GM15510 (cell line): ENCODE data around the gene CCDC97.

ENCODE experiments used
- POLR2A ChIP-seq: IDR thresholded peaks from 3 replicates; pipeline ENCODE4 v1.6.1; 2011; ENCODE audit warnings: borderline replicate concordance; ENCODE audit not compliant: insufficient read length; ENCODE audit errors: extremely low read depth

CCDC97 gene

DNA sequence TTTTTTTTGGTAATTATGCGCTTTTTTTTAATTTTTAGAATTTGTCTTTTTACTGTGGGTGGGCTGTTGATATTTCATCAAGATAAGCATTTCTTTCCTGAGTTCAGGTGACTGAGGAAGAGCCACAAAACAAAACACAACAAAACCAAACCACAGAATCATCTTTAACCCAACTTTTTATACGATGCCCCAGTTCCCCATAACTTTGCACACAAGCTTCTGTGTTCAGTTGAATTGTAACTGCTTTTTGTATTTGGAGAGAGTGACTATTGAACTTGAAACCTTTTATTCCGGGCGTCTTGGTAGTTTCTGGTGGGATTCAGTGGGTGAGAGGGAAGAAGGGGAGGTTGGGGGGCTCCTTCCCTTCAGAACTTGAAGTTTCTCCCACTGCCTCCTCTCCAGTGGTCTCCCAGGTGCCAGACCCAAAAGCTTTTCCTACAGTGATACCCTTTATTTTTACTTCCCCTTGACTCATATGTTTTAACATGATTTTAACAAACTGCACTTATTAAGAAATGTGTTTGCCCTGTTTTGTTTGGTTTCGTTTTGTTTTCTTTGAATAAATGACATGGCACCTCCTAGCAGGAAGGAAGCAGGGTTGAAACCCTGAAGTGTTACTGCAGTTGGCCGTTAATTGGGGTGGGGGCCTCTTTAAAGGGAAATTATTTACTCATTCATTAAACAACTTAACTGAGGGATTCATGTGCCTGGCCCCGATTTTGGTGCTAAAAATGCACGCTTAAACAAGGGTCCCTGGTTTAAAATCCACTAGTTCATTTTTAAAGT is 2.7 kb upstream of the CCDC97 start:
- TF ChIP-seq POLR2A, result no peak

DNA sequence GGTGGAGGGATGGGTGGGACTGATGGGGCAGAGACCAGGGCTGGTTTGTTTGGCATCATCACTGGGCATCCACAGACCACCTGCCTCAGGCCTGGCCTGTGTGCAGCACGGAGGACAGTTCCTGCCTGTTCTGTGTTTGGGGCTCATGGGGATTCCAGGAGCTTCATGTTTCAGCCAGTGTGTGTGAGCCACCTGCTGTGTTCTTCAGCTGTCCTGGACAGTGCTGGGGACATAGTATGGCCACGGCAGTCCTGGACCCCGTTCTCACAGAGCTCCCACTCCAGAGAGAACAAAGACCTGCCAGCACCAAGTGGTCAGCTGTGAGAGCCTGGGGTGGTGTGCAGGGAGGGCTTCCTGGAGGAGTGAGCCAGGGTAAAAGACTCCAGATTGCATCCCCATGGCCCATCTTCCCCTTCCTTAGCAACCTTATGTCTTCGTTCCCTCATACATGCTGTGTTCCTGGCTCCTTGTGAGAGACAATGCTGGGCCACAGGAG is 2.0 kb upstream of the CCDC97 start:
- TF ChIP-seq POLR2A, result no peak

DNA sequence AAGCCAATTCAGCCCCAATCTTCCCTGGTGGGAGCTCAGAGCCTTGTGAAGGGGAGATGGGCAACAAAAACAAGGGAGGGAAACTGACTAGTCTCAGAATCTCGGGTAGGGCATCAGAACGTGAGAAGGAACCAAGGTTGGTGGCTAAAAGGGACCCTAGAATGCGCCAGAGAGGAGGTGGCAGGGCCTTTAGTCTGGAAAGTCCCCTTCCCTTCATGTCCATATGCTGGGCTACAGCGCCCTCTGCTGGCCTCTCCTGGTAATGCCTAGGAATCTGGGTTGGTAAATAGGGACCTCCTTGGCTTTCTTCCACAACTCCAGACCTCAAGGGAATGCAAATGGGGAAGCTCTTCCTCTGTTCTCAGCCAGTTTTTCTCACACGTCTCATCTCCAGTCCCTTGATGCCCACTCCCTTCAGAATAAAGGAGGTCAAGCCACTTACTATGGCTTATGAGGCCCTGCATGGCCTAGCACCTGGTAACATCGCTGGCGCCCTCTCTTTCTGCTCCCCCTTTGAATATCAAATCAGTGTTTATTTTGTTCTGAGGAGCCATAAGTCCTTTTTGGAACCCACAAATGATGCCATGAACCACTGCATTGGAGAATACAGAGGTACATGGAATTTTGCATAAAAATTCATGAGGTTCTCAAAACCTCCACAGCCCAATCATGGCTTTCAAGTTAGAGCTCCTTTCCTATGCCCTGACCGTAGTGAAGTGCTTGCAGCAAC is 1.4 kb upstream of the CCDC97 start:
- TF ChIP-seq POLR2A, result peak; percentile 32

DNA sequence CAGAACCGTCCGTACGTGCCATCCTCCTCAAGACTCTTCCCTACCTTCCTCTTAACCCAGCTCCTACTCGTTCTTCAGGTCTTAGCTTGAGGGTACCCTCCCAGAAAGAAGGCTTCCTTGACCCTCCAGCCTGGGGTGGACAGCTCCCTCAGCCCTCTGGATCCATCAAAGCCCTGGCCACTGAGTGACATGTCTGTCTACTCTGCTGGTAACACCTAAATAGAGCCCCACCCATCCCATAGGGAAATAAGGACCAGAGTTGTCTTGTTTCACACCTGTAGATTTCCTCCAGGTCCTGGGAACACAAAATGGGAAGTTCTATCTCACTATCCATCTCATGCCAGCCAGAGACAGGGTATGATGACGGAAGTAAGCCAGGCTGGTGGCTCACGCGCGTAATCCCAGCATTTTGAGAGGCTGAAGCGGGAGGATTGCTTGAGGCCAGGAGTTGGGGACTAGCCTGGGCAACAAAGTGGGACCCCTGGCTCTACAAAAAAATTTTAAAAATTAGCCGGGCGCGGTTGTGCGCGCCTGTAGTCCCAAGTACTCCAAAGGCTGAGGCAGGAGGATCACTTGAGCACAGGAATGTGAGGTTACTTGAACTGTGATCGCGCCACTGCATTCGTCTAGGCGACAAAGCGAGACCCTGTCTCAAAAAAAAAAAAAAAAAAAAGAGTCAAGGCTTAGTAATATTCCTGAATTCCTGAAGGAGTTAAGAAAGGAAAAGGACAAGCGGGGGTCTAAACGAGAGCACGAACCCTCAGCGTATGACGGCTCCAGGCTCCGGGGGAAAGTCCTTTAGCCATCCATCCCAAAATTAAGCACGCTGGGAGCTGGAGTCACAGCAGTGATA is 566 bp upstream of the CCDC97 start:
- no peak for TF ChIP-seq POLR2A

DNA sequence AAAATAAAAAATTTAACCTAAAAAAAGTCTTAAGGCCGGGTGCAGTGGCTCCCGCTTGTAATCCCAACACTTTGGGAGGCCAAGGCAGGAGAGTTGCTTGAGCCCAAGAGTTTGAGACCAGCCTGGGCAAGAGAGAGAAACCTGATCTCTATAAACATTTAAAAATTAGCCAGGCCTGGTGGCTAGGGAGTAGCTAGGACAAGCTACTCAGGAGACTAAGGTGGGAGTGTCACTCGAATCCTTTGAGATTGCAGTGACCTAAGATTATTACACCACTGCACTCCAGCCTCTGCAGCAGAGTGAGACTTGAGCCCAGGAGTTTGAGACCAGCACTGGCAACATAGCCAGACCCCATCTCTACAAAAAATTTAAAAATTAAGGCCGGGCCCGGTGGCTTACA is 1.1 kb downstream of the CCDC97 start:
- no peak for TF ChIP-seq POLR2A

DNA sequence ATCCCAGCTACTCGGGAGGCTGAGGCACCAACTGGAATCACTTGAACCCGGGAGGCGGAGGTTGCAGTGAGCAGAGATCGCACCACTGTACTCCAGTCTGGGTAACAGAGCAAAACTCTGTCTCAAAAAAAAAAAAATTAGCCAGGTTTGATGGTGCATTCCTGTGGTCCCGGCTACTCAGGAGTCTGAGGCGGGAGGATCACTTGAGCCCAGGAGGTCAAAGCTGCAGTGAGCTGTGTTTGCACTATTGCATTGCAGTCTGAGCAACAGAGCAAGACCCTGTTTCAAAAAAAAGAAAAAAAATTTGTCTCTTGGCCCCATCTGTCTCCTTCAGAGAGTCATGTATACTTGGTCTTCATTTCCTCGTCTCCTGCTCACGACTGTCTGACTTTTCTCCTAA is 1.6 kb downstream of the CCDC97 start:
- no peak for TF ChIP-seq POLR2A

DNA sequence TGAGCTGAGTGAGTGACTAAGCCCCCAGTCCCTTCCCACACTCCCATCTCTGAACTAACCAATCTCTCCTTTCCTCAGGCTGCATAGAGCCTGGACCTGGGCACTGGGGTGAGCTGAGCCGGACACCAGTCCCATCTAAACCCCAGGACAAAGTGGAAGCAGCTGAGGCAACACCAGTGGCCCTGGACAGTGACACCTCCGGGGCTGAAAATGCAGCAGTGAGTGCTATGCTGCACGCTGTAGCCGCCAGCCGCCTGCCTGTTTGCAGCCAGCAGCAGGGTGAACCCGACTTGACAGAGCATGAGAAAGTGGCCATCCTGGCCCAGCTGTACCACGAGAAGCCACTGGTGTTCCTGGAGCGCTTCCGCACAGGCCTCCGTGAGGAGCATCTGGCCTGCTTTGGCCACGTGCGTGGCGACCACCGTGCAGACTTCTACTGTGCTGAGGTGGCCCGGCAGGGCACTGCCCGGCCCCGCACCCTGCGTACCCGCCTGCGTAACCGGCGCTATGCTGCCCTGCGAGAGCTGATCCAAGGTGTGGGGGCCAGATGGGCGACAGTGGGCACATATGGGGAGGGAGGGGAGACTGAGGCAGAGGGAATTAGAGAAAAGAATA is 6.4 kb downstream of the CCDC97 start:
- no peak for TF ChIP-seq POLR2A

DNA sequence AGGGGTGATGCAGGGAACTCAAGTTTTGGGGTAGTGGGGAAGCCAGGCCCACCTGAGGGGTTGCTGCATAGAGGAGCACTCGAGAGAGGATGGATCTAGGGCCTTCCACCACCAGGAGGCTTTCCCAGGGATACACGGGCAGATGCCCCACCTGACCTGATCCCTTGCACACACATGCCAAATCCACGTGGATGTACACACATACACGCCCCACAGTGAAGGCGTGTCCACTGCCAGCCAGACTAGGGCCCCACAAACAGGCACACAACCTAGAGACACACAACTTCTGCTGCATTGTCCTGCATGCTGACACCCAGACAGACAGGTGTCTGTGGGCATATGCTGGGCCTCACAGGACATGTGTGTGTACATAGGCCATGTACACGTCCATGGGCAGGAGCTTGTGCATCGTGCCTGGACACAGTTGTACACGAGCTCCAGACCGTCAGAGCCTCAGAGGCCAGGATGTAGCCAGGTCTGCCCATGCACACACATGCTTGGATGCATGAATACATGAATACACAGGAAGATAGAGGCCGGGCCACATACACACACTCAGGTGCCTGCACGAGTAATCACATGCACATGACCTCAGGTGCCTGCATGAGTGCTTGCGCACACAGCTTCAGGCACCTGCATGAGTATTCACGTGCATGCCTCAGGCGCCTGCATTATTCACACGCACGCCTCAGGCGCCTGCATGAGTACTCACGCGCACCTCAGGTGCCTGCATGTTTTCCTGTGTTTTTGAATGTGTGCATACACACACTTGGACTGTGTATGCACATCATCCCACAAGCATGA is 8.9 kb downstream of the CCDC97 start:
- peak; percentile 25 for TF ChIP-seq POLR2A

DNA sequence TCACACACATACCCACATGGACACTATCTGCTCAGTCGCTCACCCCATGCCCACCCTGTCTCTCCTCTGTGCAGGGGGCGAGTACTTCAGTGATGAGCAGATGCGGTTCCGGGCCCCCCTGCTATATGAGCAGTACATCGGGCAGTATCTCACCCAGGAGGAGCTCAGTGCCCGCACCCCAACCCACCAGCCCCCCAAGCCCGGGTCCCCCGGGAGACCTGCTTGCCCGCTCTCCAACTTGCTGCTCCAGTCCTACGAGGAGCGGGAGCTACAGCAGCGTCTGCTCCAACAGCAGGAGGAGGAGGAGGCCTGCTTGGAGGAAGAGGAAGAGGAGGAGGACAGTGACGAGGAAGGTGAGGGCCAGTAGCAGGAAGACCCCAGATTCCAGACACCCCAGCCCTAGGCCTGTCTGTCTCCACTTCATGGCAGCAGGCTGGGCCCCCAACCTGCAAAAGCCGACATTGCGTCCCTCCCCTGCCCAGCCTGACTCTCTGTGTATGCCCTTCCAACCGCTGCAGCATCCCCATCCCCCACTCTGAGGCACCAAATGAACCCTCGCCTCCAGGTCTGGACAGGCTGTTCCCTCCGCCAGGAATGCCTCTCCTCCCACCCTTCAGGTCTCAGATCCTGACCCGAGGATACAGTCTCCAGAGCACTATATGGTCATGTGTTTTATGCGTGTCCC is 9.7 kb downstream of the CCDC97 start:
- no peak for TF ChIP-seq POLR2A

DNA sequence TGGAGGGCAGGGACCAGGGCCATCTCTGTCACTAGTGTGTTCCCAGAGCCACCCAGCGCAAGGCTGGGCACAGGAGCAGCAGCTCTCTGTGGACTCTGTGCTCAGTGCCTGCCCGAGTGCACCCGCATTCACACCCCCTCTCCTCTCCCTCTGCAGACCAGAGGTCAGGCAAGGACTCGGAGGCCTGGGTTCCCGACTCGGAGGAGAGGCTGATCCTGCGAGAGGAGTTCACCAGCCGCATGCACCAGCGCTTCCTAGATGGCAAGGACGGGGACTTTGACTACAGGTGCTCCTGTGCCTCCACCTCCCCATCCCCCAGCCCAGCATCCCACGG is 10.2 kb downstream of the CCDC97 start:
- no peak for TF ChIP-seq POLR2A

DNA sequence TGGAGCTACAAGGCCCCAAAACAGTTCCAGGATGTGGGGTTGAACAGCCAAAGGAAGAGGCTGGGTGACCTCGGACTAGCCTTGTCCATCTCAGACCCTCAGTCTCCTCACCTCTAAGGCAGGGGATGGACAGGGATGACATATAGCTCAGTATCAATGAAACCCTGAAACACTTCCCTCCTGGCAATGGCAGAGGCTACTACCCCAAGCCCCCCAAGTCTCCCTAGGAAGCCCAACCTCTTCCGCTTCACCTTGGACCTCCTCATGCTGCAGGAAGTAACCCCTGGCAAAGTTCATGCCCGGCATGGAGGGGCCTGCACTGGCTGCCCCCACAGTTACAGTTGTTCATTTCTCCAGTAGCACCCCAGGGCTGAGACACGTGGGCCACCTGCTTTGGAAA is 10.6 kb downstream of the CCDC97 start:
- TF ChIP-seq POLR2A, result no peak

DNA sequence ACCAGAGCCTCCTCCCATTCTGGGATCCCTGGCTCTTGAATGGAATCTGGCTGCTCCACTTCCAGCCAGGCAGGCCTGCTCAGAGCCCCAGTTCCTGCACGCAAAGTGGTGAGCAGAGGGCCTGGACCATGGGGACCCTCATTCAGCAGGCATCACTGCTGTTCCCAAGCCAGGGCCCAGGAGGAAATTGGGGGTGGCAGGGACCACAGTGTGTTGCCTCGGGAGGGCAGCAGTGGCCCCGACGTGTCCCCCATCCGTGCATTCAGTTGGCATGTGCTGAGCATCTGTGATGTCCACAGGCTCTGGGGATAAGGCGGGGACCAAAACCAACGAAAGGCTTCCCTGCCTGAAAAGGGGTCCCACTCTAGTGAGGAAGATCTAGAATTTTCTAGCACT is 11.2 kb downstream of the CCDC97 start:
- TF ChIP-seq POLR2A, result no peak

DNA sequence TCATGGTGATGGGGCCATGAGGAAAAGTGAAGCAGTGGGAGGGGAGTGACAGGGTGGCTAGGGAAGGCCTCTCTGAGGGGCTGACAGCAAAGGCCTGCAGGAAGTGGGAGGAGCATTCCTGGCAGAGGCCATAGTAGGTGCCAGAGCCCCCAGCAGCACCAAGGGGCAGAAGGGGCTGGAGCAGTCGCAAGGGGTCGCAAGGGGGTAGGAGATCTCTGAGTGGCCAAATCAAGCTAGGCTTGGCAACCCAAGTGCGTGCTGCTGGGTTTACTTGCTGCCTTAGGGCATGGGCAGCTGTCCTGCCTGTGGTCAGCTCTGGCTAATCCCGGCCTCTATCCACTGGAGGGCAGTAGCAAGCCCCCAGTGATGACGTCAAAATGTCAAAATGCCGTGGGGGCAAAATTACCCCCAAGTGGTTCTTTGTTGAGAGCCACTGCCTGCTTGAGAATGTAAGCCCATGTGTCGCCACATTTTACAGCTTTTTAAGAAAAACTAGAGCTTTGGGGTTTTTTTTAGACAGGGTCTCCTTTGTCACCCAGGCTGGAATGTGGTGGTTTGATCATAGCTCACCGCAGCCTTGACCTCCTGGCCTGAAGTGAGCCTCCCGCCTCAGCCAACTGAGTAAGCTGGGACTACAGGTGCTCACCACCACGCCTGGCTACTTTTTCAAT is 11.8 kb downstream of the CCDC97 start:
- TF ChIP-seq POLR2A, result no peak

DNA sequence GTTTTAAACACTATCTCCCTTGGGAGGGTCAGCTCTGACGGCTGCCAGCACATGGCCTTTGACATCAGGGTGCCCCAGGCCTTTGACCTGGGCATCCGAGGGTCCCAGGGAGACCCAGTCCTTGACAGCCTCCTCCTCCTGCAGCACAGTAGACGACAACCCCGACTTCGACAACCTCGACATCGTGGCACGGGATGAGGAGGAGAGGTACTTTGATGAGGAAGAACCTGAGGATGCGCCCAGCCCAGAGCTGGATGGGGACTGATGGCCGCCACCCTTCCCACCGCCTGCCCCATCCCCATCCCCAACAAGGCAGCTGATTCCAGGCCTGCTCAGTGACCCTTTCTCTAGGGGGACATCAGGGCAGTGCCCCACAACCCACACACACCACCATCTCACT is 12.5 kb downstream of the CCDC97 start:
- no peak for TF ChIP-seq POLR2A

DNA sequence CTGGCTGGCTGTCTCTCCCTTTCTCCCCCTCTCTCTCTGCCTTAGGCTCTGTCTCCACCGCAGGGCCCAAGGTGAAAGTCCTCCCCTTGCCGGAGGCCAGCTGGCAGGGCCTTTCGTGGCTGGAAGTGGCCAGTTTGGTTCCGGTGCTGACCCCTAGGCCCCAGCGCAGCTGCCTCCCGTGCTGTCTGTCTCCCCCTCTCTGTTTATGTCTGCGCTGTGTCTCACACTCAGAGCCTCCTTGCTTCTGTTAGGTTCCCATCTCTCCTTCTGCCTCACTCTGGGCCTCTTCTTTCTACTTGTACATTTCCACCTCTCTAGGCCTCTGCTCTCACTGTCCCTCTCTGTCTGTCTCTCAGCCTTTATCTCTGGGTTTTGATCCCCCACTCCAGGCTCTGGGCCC is 13.1 kb downstream of the CCDC97 start:
- no peak for TF ChIP-seq POLR2A
